GM21390 (cell line): Measurements from ENCODE around the gene TCF23.

Experiments
- ATAC-seq: cut with Tn5 transposase; IDR thresholded peaks from one replicate; pipeline ENCODE4 v1.9.1; 2021; ENCODE audit not compliant: unreplicated experiment

Gene TCF23

GRCh38 chr2:27128668-27129571 is 19.9 kb upstream of the TCF23 start:
- no peak for ATAC-seq

- no peak for ATAC-seq
Measured at GRCh38 chr2:27130396-27130795, 18.4 kb upstream of the TCF23 start.

- ATAC-seq = no peak
Measured at GRCh38 chr2:27131429-27131828, 17.4 kb upstream of the TCF23 start.

GRCh38 chr2:27133195-27133875 is 15.5 kb upstream of the TCF23 start:
- ATAC-seq = no peak

GRCh38 chr2:27133905-27134780 is 14.7 kb upstream of the TCF23 start, which contains the start of gene PREB:
PREB (minus strand) TSS chr2:27134636; CDS start chr2:27134421, 215 bp downstream.
- ATAC-seq = peak; percentile 89

GRCh38 chr2:27134781-27135477 is 13.9 kb upstream of the TCF23 start:
- no peak for ATAC-seq

GRCh38 chr2:27135478-27135955 is 13.3 kb upstream of the TCF23 start:
- no peak for ATAC-seq

GRCh38 chr2:27136751-27137150 is 12.1 kb upstream of the TCF23 start:
- ATAC-seq = no peak

GRCh38 chr2:27137322-27137935 is 11.4 kb upstream of the TCF23 start:
- no peak for ATAC-seq

- no peak for ATAC-seq
Measured at GRCh38 chr2:27138111-27138510, 10.7 kb upstream of the TCF23 start.

- ATAC-seq = no peak
Measured at GRCh38 chr2:27139310-27139709, 9.5 kb upstream of the TCF23 start, which contains the start of gene PRR30. PRR30 (minus strand) TSS chr2:27139410; CDS start chr2:27138329, 1,081 bp downstream.

- no peak for ATAC-seq
Measured at GRCh38 chr2:27143285-27143684, 5.5 kb upstream of the TCF23 start.

GRCh38 chr2:27145682-27146081 is 3.1 kb upstream of the TCF23 start:
- ATAC-seq = no peak

GRCh38 chr2:27147935-27148334 is 869 bp upstream of the TCF23 start:
- no peak for ATAC-seq

GRCh38 chr2:27149570-27150405 is 984 bp downstream of the TCF23 start:
- no peak for ATAC-seq

GRCh38 chr2:27150639-27151230 is 1.9 kb downstream of the TCF23 start:
- ATAC-seq = no peak

GRCh38 chr2:27152102-27152795 is 3.4 kb downstream of the TCF23 start:
- no peak for ATAC-seq
